SKM-1 treated with dmso at 0.1 percent for 144 hours (cell line): ENCODE data around the gene HOXC9.
"Not testable (repeated sequence)": the region's sequence is repeated elsewhere in the genome, so short reads cannot be mapped to it uniquely, and the experiment has no call there.

Experiments used
- DNase-seq: peaks from one replicate; lab custom pipeline; 2025; ENCODE audit not compliant: unreplicated experiment; lab: John Stamatoyannopoulos, UW

Gene HOXC9

DNA sequence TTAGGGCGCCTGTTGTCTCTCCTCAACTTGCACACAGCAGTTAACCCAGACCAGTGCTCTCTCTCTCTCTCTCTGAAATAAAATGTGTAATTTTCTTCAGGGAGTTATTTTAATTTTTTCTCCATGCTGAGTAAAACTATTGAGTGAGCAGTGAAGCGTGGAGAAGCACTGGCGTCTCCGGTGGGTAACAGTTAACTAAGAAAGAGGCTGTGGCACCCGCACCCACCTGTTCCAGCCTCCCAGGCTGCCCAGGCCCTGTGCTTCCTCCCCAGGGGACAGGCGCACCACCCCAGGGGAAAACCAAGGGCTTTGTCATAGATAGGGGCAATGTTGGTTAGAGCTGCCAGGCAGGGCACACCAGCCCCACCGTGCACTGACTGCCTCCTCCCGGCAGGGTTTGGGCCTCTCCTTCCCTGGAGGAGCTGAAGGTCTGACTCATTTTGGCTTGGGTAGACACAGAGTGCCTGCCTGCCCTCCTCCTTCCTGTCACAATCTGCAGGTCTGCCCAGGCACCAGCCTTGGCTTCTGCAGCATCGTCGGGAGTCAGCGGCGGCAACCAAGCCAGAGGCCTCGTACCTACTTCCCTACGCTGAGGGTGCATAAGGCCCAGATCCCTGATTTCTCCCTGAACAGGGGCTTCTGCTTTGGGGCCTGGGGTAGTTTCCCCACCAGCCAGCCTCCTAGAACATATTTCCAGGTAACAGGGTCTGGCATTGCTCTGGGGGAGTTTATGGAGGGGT, 36.8 kb downstream of the HOXC9 start:
- no peak for DNase-seq

DNA sequence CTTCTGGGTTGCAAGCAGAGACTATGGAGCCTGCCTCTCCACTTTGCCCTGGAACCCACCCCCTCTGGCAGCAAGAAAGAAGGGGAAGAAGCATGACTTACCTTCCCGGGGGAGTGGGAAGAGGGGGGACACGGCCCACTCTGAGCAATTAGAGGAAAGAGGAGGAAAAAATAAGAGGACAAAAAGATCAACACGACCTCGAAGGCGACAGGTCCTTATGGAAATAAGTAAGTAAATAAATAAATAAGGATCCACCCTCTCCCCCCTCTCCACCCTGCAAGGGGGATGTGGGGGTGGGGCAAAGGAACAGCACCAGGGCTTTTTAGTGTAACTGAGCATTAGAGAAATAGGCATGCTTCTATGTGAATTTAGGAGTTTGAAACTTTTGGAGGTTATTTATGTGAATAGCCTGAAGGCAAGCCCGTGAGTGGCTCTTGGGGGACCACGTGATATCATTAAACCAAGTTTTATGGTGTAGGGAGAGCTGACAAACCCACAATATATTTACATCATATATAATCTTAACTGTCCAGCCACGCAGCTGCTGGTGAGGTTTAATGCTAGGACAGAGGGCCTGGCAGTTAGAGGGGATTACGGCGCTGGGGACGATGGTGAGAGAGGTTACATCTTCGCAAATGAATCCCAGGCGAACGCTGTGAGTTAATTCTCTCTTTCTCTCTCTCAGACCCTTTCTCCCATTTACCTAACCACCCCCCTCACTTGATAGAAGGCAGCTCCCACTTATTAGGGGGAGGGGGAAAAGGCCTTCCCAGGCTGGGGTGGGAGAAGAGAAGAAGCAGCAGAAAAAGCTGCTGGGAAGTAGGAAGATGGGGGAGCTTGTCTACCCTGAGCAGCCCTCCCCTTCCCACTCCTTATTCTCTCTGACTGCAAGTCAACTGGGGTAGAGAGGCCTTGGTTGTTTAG, 37.7 kb downstream of the HOXC9 start:
- no peak for DNase-seq

DNA sequence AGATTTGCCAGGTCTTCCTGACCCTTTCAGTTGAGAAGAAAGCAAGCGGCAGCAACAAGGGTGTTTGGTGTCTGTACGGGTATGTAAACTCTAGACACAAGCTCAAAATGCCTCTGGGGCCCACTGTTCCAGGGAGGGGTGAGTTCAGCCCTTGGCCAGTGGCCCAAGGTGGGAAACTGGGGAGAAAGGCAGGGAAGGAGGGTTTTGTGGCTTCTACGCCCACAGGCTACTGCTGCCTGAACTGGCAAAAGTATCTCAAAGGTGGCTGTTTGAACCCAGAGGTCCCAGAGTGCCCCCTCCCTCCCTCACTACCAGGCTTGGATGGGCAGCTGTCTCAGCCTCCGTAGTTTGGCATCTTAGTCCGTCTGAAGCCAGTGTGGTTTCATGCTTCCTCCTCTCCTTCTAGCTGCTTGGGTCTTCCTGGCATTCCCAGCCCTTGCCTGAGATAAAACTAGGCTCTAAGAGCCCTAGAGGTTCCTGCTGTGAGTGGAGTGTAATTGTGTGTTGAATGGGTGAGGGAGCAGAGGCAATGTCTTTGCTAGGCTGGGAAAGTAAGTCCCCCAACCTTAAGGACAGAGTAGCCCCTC, 38.4 kb downstream of the HOXC9 start:
- no peak for DNase-seq

DNA sequence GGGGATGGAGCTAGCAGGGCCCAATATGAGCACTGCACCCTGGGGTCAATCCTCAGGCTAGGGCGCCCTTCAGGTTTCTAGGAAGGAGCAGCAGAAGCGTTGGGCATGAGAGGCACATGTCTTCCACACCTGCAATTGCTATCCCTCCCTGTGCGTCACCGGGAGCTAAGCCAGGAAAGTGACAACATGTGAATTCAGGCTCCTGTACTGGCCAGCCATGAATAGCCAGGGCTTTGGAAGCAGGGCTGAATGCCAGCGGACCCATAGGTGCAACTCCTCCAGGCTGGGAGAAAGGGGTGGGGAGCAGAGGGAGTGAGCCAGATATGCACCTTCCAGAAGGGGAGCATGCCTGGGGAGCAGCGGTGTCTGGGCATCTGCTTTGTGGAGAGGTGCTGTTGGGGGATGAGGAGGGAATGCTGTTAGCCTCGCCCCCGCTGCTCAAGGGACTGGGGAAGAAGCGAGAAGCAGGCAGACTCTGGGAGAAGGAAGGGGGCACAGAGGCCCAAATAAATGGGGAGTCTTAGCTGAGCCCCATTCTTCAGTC, 39.0 kb downstream of the HOXC9 start:
- DNase-seq: no peak

DNA sequence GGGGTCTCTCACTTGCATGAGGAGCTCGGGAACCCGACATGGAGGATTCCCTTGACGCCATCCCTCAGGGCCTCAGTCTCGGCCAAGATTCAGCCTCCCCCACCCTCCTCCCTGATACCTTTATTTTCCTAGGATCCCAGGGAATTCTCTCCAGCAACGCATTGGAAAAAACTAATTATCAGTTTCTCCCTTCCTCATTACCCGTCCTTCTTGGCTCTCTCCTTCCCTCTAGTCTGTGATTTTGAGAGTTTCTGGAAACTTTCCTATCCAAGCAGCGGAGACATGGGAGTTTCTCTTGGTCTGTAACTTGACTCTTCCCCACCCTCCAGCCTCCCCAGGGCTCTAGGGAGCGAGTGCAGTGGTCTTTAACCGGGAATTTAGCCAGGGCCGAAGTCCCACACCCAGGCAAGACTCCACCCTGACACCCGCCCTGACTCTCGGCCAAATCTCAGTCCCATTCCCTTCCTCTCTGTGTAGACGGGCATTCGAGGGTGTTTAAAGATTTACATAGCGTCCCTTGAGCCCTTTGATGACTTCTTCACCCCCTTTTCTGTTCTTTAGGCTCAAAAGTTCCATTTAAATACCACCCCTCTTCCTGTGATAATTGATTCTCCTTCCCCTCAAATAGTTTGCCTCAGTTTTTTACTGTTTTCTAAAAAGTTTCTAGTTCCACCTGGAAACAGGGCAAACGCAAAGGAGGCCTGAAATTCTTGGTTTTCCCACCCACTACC, 39.6 kb downstream of the HOXC9 start:
- no peak for DNase-seq

DNA sequence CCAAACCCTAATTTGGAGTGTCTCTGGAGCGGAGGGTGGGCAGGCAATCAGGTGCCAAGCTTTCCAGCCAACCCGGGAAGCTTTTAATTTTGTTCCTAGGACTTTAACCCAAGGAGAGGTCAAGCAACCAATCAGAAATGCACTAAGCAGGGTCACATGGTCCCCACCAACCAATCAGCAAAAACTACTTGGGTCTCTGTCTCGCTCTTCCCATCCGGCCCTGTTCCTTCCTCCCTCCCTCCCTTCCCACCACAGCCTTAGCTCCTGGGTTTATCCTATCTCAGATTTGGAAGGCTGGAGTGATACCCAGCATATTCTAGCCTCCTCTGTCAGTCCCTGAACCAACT, 40.2 kb downstream of the HOXC9 start:
- DNase-seq: no peak

DNA sequence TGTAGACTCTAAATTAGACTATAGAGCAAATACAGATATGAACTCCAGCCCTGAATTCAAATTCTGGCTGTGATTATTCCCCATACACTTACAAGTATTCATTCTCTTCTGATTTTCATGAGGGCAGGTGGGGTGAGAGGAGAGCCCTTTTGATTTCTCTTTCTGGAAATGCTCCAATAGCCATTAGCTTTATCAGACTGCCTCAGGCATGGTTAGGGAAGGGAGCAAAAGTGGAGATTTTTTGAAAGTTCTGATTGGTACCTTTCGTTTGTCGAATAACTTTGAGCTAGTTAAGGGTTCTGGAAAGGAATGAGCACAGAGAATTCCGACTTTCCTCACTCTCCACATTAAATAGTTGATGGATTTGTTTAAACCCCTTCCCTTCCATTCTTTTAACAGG, 40.7 kb downstream of the HOXC9 start:
- no peak for DNase-seq

DNA sequence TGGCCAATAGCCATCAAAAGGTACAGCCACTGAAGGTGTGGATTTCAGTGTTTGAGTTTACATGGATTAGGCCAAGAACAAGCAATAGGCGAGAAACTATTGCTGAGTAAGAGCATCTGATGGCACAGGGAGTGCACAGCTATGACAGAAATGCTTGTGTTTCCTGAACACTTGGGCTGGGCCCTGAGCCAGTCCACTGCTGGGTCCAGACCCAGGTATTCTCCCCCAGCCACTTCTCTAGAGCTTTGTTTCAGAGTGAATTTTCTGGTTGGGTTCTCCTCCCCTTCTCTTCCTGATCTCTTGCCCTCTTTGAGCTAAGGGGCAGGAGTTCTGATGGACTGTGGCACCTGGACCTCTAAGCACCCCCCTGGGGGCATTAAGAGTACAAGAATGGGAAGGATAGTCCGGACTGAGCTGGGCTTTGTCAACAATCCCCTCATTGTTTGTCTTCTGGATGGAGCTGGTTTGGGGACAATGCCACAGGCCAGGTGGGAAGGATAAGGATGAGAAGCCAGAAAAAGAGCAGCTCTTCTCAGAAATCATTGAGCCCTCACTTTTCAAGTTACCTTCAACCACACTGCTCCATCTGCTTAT, 41.2 kb downstream of the HOXC9 start:
- no peak for DNase-seq

DNA sequence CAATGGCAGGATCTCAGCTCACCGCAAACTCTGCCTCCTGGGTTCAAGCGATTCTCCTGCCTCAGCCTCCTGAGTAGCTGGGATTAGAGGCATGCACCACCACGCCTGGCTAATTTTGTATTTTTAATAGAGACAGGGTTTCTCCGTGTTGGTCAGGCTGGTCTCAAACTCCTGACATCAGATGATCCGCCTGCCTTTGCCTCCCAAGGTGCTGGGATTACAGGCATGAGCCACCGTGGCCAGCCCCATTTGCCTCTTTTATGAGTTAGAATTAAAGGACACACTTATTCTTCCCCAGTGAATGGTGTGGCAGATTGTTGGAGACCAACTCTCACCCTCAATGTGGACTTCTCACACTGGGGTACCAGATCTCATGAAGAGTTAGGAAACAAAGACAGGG, 42.1 kb downstream of the HOXC9 start:
- DNase-seq: not testable (repeated sequence)

DNA sequence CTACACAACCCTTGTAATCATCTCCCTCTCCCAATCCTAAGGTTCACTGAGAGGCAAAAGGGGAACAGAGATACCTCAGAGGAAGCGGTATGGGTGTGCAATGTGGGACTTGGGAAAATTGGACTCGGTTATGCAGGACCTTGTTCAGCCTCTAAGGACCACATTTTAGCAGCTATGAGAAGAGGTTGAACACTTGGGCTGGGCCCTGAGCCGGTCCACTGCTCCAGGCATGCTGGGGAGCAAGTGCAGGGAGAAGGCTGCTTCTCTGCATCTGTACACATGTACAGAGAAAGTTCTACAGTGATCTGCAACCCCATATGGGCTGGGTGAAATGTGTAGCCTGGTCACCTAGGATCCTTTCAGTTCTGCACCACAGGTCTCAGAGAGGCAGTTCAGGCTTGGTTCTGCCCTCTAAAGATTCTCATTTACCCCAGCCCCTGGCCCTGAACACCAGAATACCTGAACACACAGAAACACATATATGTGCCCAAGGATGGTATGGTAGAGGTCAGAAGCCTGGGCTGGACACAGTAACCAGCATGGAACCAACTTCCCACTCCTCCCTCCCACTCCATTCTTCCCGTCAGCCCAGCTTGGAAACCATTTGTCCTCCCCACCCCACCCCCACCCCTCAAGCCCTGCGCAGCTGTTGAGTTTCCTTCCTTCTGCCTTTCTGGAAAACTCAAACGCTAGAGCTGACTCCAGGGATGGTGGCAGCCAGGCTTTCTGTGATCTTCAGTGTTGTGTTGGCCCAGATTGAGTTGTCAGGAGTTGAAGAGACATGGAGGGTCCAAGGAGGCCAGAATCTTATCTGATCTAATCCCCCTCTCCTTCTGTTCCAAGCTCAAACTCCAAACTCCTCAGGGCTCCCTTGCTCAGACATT, 43.3 kb downstream of the HOXC9 start:
- DNase-seq: no peak

DNA sequence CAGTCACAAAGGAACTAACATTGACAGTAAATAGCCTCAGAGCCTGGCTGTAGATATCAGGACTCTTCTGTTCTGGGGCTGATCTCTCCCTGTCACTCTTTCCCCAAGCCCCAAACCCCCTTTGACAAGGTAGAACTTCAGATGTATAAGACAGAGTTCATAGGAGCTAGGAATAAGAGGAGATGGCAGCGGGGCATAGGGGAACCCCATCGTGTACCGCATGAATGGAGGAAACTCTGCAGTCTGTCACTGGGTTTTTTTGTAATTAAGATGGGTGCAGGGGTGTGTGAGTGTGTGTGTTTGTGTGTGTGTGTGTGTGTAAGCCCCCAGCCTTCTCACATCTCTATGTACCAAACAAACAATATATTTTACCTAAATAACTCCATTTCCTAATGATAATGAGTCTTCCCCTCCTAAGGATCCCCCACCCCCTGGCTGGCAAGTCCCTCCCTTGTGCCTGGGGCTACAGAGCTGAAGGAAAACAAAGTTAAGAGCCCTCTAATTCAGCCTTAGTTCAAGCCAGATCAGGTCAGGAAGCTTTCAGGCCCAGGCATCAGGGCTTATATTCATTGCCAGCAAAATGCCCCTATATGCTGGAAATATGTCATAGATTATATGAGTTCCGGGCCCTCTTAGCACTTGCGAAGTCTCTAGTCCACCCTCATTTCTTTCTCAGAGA, 44.6 kb downstream of the HOXC9 start:
- DNase-seq: no peak

DNA sequence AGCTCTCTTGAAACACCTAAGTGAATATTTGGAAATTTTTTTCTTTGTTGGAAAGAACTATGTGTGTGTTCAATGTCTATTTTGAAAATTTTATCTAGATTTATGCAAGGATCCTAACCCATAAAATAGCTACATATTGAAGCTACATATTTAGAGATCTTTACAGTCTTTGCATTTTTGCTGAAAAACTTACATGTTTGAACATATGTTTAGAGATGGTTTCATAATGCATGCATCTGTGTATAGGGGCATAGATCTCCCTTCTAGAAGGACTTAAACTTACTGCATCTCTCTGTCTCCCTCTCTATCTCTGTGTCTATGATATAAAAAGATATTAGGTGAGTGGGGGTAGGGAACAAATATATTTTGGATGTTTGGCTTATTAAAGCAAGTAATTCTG, 45.4 kb downstream of the HOXC9 start:
- DNase-seq: no peak

DNA sequence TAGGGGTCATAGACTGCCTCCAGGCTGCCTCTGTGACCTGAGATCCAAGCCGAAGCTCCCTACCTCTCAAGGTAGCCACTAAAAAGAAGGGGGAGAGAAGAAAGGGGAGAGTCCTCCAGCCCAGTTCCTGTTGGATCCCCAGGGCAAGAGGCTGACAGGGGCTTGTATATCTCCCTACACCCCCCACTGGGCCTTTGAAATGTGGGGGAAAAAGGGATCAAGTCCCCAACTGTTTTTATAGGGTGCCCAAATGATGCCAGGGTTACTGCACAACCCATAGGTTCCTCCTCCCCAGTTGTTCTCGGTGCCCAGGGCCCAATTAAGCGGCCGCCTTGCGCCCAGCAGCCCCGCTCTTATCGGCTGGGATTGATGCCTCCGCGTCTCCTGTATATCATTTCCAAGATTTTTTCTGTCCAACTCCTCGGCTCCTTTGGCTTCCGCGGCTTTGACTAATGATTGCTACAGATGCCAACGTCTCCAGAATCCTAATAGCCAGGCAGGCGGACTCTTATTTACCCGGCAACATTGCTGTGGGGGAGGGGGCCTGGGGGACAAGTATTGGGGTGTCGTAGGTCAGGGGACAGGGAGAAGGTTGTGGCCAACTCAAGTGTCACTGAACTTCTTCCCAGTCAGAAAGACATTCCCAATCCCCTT, 46.0 kb downstream of the HOXC9 start:
- DNase-seq: no peak

DNA sequence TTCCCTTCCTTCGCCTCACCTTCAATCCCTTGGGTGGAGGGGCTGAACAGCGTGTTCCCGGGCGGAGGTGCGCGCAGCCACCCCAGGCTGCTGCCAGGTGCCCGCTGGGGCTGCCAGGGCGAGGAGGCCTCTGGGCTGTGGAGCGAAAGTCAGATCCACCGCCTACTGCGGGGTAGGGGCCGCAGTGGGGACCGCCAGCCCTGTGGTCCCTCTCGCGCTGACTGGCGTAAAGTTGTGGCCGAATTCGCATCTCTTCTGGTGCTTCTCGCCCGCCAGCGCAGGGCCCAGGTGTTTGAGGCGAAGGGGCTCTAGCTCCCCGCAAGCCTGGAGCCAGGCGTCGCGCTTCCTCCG, 46.8 kb downstream of the HOXC9 start:
- DNase-seq: no peak

DNA sequence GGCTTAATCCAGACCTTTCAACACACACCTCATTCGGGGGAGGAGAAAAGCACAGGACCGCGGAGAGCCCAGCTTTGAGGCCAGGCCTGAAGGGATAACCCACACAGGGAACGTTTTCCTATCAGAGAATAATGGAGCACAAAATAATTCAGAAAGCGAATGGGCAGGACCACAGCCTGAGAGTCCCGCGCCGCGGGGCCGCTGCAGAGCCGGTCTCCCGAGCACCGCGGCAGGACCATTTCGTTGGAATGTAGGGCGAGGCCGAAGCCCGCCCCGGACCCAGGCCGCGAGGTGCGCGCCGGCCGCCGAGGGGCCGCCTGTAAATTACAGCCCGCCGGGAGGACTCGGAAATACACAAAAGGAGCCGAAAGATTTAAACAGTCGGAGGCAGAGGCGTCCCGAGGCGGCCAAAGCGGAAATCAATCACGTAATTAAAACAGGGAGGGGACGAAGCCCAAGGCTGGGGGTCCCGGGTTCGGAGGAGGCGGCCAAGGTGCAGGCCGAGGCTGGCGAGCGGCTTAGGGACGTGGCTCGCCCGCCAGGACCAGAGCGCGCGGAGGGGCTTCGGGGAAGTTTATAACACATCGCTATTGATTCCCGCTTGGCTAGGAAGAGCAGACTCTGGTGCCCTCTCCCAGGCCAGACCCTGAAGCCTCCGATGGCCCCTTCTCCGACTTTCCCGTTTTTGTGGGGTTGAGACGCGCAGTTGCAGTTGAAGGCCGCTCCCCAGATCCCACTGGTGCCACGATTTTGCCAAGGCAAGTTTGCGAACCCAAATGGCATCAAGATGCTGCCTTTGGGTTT, 47.4 kb downstream of the HOXC9 start:
- no peak for DNase-seq

DNA sequence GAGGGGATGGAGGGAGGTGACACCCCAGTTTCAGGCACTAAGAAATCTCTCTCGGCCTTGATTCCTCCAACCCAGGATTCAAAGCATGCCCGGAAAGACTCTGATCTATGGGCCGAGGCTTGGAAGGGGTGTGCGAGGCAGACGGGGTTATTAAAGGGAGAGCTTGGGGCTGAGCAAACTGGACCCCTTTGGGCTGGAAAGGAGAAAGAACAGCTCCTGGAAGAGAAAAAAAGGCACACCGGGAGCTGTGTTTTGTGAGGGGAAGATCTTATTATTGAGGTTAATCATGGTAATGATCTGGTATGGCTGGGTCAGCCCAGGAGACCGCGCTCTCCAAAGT, 48.0 kb downstream of the HOXC9 start:
- DNase-seq: no peak

DNA sequence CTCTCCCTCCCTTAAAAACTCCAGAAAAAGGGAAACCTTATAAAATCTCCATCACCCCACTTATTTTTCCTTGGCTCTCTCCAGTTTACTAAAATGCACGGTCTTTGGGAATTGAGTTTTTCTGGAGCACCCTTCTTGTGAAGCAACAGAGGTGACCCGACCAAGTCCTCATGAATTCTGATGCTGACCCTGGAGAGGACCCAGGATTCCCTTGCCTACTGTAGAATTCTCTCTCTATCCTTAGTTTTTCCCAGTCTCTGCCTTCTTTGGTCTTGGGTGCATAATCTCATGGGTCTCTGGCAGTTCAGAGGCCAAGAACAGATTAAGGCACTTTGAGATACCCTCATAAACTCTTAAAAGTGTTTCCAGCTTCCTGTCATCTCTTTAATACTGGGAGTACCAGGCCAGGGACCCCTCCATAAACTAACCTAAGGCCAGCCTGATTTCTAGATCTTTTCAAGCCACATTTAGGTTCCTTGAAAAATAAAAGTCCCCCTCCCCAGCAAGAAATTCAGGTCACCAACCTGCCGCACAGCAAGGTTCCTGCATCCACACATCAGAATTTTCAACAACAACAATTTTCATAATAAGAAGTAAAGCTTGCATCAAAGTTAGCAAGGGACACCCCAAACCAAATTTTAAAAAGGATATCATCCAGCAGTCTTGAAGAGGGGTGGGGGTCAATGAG, 48.6 kb downstream of the HOXC9 start:
- no peak for DNase-seq

DNA sequence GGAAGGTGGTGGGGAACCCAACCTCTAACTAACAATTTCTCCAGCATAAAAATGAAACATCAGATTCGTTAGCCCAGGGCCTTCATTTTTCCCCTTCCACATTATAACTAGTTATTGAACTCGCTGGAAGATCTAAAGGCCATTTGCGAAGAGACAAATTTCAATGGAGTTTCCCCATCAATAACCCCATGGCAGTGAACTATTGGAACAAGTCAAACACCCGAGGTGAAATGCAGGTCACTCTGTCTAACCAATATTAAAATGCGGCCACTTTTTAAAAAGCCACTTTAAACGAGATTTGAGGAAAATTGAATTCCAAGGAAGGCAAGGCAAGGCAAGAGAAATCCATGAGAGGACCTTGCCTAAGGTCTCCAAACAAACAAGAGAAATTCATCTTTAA, 49.1 kb downstream of the HOXC9 start:
- no peak for DNase-seq
